ENCODE data around the gene PTK7. TPM values are rescaled to one million over a fixed set of nuclear protein-coding genes. Genes with fewer than 3 reads are reported as not detected.

The PTK7 gene
- total RNA-seq, 2 experiments from 2014 or later, result 13.0 to 18.5 TPM

DNA sequence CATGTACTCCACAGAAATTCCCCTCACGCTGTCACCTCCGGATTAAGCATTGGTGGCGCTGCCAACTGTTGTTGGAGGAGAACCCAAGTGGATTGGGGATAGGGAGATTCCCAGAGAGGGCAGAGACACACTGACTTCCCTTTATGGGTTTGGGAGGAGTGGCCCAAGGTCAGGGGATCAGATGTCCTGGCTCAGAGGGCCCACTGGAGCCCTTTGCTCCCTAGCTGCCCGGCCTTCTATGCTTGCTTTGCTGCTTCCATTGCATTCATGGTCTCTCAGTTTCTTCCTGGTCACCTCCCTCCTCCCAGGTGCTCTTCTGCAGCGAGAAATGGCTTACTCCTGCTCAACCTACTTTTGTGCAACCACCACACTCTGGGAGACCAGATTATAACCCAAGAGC is 120.2 kb downstream of the PTK7 start:
- Histone ChIP-seq H4K20me1 (ENCODE audit: insufficient read depth, low read length) (no peaks in the 10 kb centered on the region), H3K9me3 (ENCODE audit: low read length) (no peaks in the 10 kb centered on the region), H3K27ac (ENCODE audit: low read depth, low read length, poor library complexity, severe bottlenecking) (no peak overlapping the region), H3K36me3 (ENCODE audit: insufficient read depth, low read length) (peaks cover 17% of the 10 kb centered on the region; the same call in 1 of the 2 replicates), H3K4me1 (ENCODE audit: insufficient read depth, low read length, poor library complexity, severe bottlenecking) (no peaks in the 10 kb centered on the region), H3K79me2 (ENCODE audit: insufficient read depth, low read depth, low read length) (no peaks in the 10 kb centered on the region), H3K4me3 (ENCODE audit: low read depth, low read length, poor library complexity, severe bottlenecking) (no peak overlapping the region), H2AFZ (ENCODE audit: low read length) (no peak overlapping the region), H3K4me2 (ENCODE audit: low read length) (no peak overlapping the region), H3K9me2 (ENCODE audit: insufficient read depth, low read length) (no peaks in the 10 kb centered on the region)
- no peak for DNase-seq (ENCODE audit: low spot score)
- intact Hi-C loops (cut with micrococcal nuclease; ENCODE audit: unreplicated experiment), result no loop called here
- no TSS peak for BruUV-seq (replicated peaks)
- TF ChIP-seq, protein P1, sequence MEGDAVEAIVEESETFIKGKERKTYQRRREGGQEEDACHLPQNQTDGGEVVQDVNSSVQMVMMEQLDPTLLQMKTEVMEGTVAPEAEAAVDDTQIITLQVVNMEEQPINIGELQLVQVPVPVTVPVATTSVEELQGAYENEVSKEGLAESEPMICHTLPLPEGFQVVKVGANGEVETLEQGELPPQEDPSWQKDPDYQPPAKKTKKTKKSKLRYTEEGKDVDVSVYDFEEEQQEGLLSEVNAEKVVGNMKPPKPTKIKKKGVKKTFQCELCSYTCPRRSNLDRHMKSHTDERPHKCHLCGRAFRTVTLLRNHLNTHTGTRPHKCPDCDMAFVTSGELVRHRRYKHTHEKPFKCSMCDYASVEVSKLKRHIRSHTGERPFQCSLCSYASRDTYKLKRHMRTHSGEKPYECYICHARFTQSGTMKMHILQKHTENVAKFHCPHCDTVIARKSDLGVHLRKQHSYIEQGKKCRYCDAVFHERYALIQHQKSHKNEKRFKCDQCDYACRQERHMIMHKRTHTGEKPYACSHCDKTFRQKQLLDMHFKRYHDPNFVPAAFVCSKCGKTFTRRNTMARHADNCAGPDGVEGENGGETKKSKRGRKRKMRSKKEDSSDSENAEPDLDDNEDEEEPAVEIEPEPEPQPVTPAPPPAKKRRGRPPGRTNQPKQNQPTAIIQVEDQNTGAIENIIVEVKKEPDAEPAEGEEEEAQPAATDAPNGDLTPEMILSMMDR (conservative IDR thresholded peaks at IDR 0.05; ENCODE audit: low read length), result no peak
- no peak for TF ChIP-seq EZH2phosphoT487 (IDR thresholded peaks at IDR 0.05; ENCODE audit: borderline replicate concordance, low read depth, low read length)
- CTCF ChIA-PET (ENCODE audit: unreplicated experiment), result no interaction called here
- POLR2A ChIA-PET, result interaction anchor here (0.6 kb wide), 1 partner anchor 30 kb away, joined by 3 read pairs; no protein-coding TSS in a partner anchor

DNA sequence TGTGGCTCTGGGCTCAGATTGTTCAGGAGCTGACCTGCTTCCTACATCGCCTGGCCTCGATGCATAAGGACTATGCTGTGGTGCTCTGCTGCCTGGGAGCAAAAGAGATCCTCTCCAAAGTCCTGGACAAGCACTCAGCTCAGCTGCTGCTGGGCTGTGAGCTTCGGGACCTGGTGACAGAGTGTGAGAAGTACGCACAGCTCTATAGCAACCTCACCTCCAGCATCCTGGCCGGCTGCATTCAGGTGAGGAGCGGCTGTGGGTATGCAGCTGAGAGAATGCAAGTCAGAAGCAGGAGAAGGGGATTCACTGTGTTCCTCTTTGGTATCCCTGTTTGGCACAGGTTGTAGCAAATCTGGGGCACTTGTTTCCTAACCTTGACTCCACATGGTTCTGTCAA is 123.8 kb downstream of the PTK7 start:
- no peaks in the 10 kb centered on the region for H4K20me1 ChIP-seq (ENCODE audit: insufficient read depth, low read length)
- H3K4me2 ChIP-seq (ENCODE audit: low read length), result no peak overlapping the region
- no peaks in the 10 kb centered on the region for H3K9me3 ChIP-seq (ENCODE audit: low read length)
- ChIA-PET CTCF (ENCODE audit: unreplicated experiment) (no interaction called here), POLR2A (interaction anchor here (0.6 to 0.8 kb wide), 2 partner anchors 18 to 702 kb away, joined by 3 read pairs; partner anchors contain the start of gene CUL9)
- H3K4me3 ChIP-seq (ENCODE audit: low read depth, low read length, poor library complexity, severe bottlenecking), result no peak overlapping the region
- intact Hi-C loops (cut with micrococcal nuclease; ENCODE audit: unreplicated experiment), result no loop called here
- no peaks in the 10 kb centered on the region for H3K4me1 ChIP-seq (ENCODE audit: insufficient read depth, low read length, poor library complexity, severe bottlenecking)
- DNase-seq (ENCODE audit: low spot score), result no peak
- no peak for TF ChIP-seq EZH2phosphoT487 (IDR thresholded peaks at IDR 0.05; ENCODE audit: borderline replicate concordance, low read depth, low read length)
- H3K36me3 ChIP-seq (ENCODE audit: insufficient read depth, low read length), result peaks cover 9% of the 10 kb centered on the region; the same call in 1 of the 2 replicates
- BruUV-seq (replicated peaks), result no TSS peak
- H3K27ac ChIP-seq (ENCODE audit: low read depth, low read length, poor library complexity, severe bottlenecking), result no peak overlapping the region
- no peaks in the 10 kb centered on the region for H3K9me2 ChIP-seq (ENCODE audit: insufficient read depth, low read length)
- H2AFZ ChIP-seq (ENCODE audit: low read length), result no peak overlapping the region
- H3K79me2 ChIP-seq (ENCODE audit: insufficient read depth, low read depth, low read length), result no peaks in the 10 kb centered on the region

DNA sequence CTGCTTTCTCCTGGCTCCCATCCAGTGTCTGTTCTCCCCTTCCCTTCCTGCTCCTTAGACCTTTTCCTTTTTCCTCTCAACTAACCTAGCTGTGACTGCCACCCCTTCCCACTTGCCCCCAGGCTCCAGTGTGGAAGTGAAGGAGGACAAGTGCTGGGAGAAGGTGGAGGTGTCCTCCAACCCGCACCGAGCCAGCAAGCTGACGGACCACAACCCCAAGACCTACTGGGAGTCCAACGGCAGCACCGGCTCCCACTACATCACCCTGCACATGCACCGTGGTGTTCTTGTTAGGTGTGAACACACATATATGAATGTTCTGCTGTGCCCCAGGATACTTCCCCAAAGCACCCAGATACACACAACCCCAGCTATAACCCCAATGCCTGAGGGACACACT is 124.4 kb downstream of the PTK7 start:
- no TSS peak for BruUV-seq (replicated peaks)
- Histone ChIP-seq H3K79me2 (ENCODE audit: insufficient read depth, low read depth, low read length) (no peaks in the 10 kb centered on the region), H3K27ac (ENCODE audit: low read depth, low read length, poor library complexity, severe bottlenecking) (no peak overlapping the region), H3K4me1 (ENCODE audit: insufficient read depth, low read length, poor library complexity, severe bottlenecking) (no peaks in the 10 kb centered on the region), H3K9me3 (ENCODE audit: low read length) (no peaks in the 10 kb centered on the region), H3K36me3 (ENCODE audit: insufficient read depth, low read length) (peaks cover 9% of the 10 kb centered on the region; the same call in 1 of the 2 replicates), H4K20me1 (ENCODE audit: insufficient read depth, low read length) (no peaks in the 10 kb centered on the region), H3K9me2 (ENCODE audit: insufficient read depth, low read length) (no peaks in the 10 kb centered on the region), H3K4me3 (ENCODE audit: low read depth, low read length, poor library complexity, severe bottlenecking) (no peak overlapping the region), H2AFZ (ENCODE audit: low read length) (no peak overlapping the region), H3K4me2 (ENCODE audit: low read length) (no peak overlapping the region)
- intact Hi-C loops (cut with micrococcal nuclease; ENCODE audit: unreplicated experiment), result no loop called here
- CTCF ChIA-PET (ENCODE audit: unreplicated experiment), result no interaction called here
- TF ChIP-seq EZH2phosphoT487 (IDR thresholded peaks at IDR 0.05; ENCODE audit: borderline replicate concordance, low read depth, low read length), result no peak
- TF ChIP-seq, protein P1 (conservative IDR thresholded peaks at IDR 0.05; ENCODE audit: low read length), result no peak
- no peak for DNase-seq (ENCODE audit: low spot score)
- POLR2A ChIA-PET, result no interaction called here

Measured in OCI-LY7 (cell line).